Osteocyte (in vitro differentiated cells): Measurements from ENCODE around the gene SARS2. TPM values are rescaled to one million over a fixed set of nuclear protein-coding genes. Genes with fewer than 3 reads are reported as not detected.
A peak's percentile ranks its signal among the peaks of the same experiment; 100 is the strongest.

Experiments
- DNase-seq: peaks from one replicate; pipeline ENCODE4 v3.0.0; 2021; ENCODE audit warnings: mixed read lengths; ENCODE audit not compliant: unreplicated experiment; ENCODE audit errors: extremely low spot score
- H3K27ac Mint-ChIP-seq: one replicate; pipeline ENCODE4 v1.8.0; 2021; ENCODE audit warnings: mild to moderate bottlenecking, mixed read lengths; ENCODE audit not compliant: unreplicated experiment
- H3K27me3 Mint-ChIP-seq: one replicate; pipeline ENCODE4 v1.8.0; 2021; ENCODE audit warnings: mixed read lengths; ENCODE audit not compliant: unreplicated experiment
- H3K36me3 Mint-ChIP-seq: one replicate; pipeline ENCODE4 v1.8.0; 2021; ENCODE audit warnings: mixed read lengths; ENCODE audit not compliant: unreplicated experiment
- H3K4me1 Mint-ChIP-seq: one replicate; pipeline ENCODE4 v1.8.0; 2021; ENCODE audit warnings: mixed read lengths; ENCODE audit not compliant: unreplicated experiment
- H3K4me3 Mint-ChIP-seq: one replicate; pipeline ENCODE4 v1.8.0; 2021; ENCODE audit warnings: mild to moderate bottlenecking, moderate library complexity, mixed read lengths; ENCODE audit not compliant: unreplicated experiment
- H3K9me3 Mint-ChIP-seq: one replicate; pipeline ENCODE4 v1.8.0; 2021; ENCODE audit warnings: mixed read lengths; ENCODE audit not compliant: unreplicated experiment
- CTCF ChIP-seq: fragments of 200-600 bp; sonication (generic); IDR thresholded peaks from 2 replicates; pipeline ENCODE4 v1.5.0; 2021; ENCODE audit warnings: antibody characterized with exemption, mild to moderate bottlenecking, moderate library complexity
- total RNA-seq: library from RNA; stranded (reverse); gene quantifications from 2 replicates; pipeline ENCODE4 v1.2.1, GENCODE V29; 2021

SARS2 gene
- total RNA-seq, 1 donor from 2014 or later, result 26.7 TPM

GRCh38 chr19:38952395-38953165 lies 22.0 kb upstream of the SARS2 start:
- Mint-ChIP-seq H3K36me3 (peaks cover 11% of the 10 kb centered on the region), H3K9me3 (no peaks in the 10 kb centered on the region), H3K27ac (no peak overlapping the region), H3K4me3 (peak overlapping the region; percentile 2), H3K27me3 (no peaks in the 10 kb centered on the region), H3K4me1 (peaks cover 16% of the 10 kb centered on the region)
- peak; percentile 42 for TF ChIP-seq CTCF
- no peak for DNase-seq

- DNase-seq, result no peak
- Mint-ChIP-seq H3K27me3 (no peaks in the 10 kb centered on the region), H3K27ac (no peak overlapping the region), H3K36me3 (peaks cover 11% of the 10 kb centered on the region), H3K4me1 (peaks cover 16% of the 10 kb centered on the region), H3K4me3 (no peak overlapping the region), H3K9me3 (no peaks in the 10 kb centered on the region)
- TF ChIP-seq CTCF, result no peak
Measured at GRCh38 chr19:38951187-38951586, 20.6 kb upstream of the SARS2 start.

- no peaks in the 10 kb centered on the region for H3K27me3 Mint-ChIP-seq
- peaks cover 11% of the 10 kb centered on the region for H3K36me3 Mint-ChIP-seq
- peak; percentile 93 for DNase-seq
Measured at GRCh38 chr19:38949580-38950367, 19.2 kb upstream of the SARS2 start.

GRCh38 chr19:38946229-38947010 lies 15.9 kb upstream of the SARS2 start:
- H3K9me3 Mint-ChIP-seq, result no peaks in the 10 kb centered on the region
- no peak overlapping the region for H3K4me3 Mint-ChIP-seq
- H3K27ac Mint-ChIP-seq, result no peak overlapping the region
- H3K36me3 Mint-ChIP-seq, result peaks cover 8% of the 10 kb centered on the region
- DNase-seq, result no peak
- H3K4me1 Mint-ChIP-seq, result peaks cover 9% of the 10 kb centered on the region
- H3K27me3 Mint-ChIP-seq, result no peaks in the 10 kb centered on the region
- no peak for TF ChIP-seq CTCF

More at GRCh38 chr19:38949580-38950367, 19.2 kb upstream of the SARS2 start:
- Mint-ChIP-seq H3K9me3 (no peaks in the 10 kb centered on the region), H3K4me3 (peak overlapping the region; percentile 72), H3K27ac (peak overlapping the region; percentile 14), H3K4me1 (peaks cover 16% of the 10 kb centered on the region)
- no peak for TF ChIP-seq CTCF
